GM12891 (cell line): ENCODE data around the gene FUZ.

Source experiments
- POLR2A ChIP-seq: IDR thresholded peaks from 2 replicates; pipeline ENCODE4 v1.6.1; 2011; ENCODE audit warnings: low read depth, low read length, control low read depth
- POLR2AphosphoS5 ChIP-seq: IDR thresholded peaks from 2 replicates; pipeline ENCODE4 v1.6.1; 2011; ENCODE audit warnings: low read depth, low read length, control low read depth
- POU2F2 ChIP-seq: IDR thresholded peaks from 2 replicates; pipeline ENCODE4 v1.6.1; 2011; ENCODE audit warnings: low read depth, mild to moderate bottlenecking, control low read depth, low read length, moderate library complexity
- SPI1 ChIP-seq: IDR thresholded peaks from 2 replicates; pipeline ENCODE4 v1.6.1; 2011; ENCODE audit warnings: low read depth, low read length, control low read depth
- TAF1 ChIP-seq: IDR thresholded peaks from 2 replicates; pipeline ENCODE4 v1.6.1; 2011; ENCODE audit warnings: low read depth, low read length, control low read depth

- TF ChIP-seq POLR2AphosphoS5 (no peak), TAF1 (no peak), POLR2A (no peak), POU2F2 (no peak), SPI1 (no peak)
These were observed 20.5 kb upstream of the FUZ start for GRCh38 chr19:49833599-49833998.
